NCI-H1436 treated with DMSO at 0.1 percent for 48 hours (cell line): ENCODE data around the gene EFCAB14.
"Not testable (repeated sequence)": the region's sequence is repeated elsewhere in the genome, so short reads cannot be mapped to it uniquely, and the experiment has no call there.

ENCODE experiments used
- DNase-seq: peaks from one replicate; lab custom pipeline; 2025; lab: John Stamatoyannopoulos, UW

Gene EFCAB14

GRCh38 chr1:46654012-46654411, 64.9 kb downstream of the EFCAB14 start:
- DNase-seq = no peak

GRCh38 chr1:46653405-46653958, 65.4 kb downstream of the EFCAB14 start:
- no peak for DNase-seq

- no peak for DNase-seq
These were observed 66.4 kb downstream of the EFCAB14 start for GRCh38 chr1:46652321-46653100.

GRCh38 chr1:46651152-46651551, 67.8 kb downstream of the EFCAB14 start:
- DNase-seq = not testable (repeated sequence)

- no peak for DNase-seq
These were observed 68.4 kb downstream of the EFCAB14 start for GRCh38 chr1:46650491-46650890.

- DNase-seq = no peak
These were observed 69.2 kb downstream of the EFCAB14 start for GRCh38 chr1:46649764-46650163.

- no peak for DNase-seq
These were observed 71.3 kb downstream of the EFCAB14 start for GRCh38 chr1:46647611-46648010.

- no peak for DNase-seq
These were observed 72.1 kb downstream of the EFCAB14 start for GRCh38 chr1:46646844-46647243.

- DNase-seq = no peak
These were observed 72.6 kb downstream of the EFCAB14 start for GRCh38 chr1:46646331-46646730.

GRCh38 chr1:46645815-46646214, 73.1 kb downstream of the EFCAB14 start:
- DNase-seq = no peak

GRCh38 chr1:46643368-46643775, 75.5 kb downstream of the EFCAB14 start:
- DNase-seq = peak; percentile 49

GRCh38 chr1:46642115-46642680, 76.7 kb downstream of the EFCAB14 start:
- DNase-seq = no peak

GRCh38 chr1:46639547-46639946, 79.4 kb downstream of the EFCAB14 start:
- DNase-seq = no peak

- DNase-seq = no peak
These were observed 80.0 kb downstream of the EFCAB14 start for GRCh38 chr1:46638921-46639320.

GRCh38 chr1:46637444-46638083, 81.3 kb downstream of the EFCAB14 start:
- DNase-seq = no peak

GRCh38 chr1:46635205-46635604, 83.7 kb downstream of the EFCAB14 start:
- DNase-seq = no peak

GRCh38 chr1:46630719-46631118, 88.2 kb downstream of the EFCAB14 start:
- DNase-seq = no peak
